AG08396 (cell line): ENCODE measurements around the gene FEM1B.

ENCODE experiments used
- DNase-seq: peaks from one replicate; pipeline ENCODE4 v3.0.0; 2012; ENCODE audit warnings: low spot score, mixed read lengths

FEM1B gene

GRCh38 chr15:68285259-68285980 lies 7.9 kb downstream of the FEM1B start:
- DNase-seq: no peak

DNA sequence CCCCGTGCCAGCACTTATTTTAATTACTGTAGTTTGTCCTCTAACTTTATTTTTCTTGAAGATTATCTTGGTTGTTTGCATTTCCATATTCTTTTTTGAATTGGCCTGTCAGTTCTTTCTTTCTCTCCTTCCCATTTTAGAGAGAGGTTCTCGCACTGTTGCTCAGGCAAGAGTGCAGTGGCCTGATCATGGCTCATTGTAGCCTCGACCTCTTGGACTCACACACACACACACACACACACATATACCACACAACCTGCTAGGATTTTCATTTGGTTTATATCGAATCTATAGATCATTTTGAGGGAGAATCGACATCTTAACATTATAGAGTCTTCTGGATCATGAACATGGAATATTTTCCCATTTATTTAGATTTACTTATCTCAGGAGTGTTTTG lies 8.7 kb downstream of the FEM1B start:
- DNase-seq: no peak

DNA sequence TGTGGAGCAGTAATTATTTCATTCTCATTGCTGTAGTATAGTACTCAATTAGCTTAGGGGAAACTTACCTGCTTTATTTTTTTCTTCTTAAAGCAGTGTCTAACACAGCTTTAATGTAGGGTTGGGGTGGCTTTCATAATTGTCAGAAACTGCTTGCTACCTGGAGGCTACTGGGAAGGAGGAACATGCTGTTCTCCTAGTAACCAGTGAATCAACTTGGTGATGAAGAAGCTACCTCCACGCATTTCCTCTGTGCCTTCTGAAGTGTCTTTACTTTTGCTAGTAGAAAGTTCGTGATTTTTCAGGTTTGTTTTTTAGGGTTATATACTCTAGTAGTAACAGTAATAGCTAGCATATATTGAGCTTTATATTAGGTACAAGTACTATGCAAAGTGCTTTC lies 11.5 kb downstream of the FEM1B start:
- DNase-seq: no peak

- no peak for DNase-seq
These were observed 12.2 kb downstream of the FEM1B start for GRCh38 chr15:68289621-68290352.

DNA sequence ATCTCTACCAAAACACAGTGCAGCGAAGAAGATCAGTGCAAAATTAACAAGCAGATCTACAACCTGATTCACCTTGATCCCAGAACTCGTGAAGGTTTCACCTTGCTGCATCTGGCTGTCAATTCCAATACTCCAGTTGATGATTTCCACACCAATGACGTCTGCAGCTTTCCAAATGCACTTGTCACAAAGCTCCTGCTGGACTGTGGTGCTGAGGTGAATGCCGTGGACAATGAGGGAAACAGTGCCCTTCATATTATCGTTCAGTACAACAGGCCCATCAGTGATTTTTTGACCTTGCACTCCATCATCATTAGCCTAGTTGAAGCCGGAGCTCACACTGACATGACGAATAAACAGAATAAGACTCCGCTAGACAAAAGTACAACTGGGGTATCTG lies 13.2 kb downstream of the FEM1B start:
- no peak for DNase-seq

DNA sequence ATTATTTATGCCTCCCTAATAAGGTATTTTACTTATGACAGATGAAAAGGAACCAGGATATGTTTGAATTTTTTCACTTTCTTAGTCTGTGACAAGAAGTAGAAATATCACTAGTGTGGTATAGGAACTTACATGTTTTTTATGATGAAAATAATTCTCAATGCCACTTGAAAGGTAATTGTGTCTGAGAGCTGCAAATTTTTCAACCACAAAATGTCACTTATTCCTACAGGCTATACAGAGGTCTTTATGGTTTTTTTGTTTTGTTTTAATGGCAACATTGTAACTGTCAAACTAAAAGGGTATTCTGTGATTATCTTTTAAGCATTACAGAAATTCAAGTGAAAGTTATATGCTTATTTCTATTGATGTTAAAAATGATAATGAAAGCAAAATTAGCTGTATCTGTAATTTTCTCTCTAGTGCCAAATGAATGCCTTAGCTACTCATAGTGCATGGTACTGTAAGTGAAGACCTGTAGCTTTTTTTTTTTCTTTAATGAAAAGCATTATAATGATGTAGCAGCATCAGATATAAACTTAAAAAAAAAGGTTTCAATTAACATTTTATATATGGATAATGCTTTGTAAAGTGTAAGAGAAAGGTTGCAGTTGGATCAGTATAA lies 14.7 kb downstream of the FEM1B start:
- DNase-seq: no peak

DNA sequence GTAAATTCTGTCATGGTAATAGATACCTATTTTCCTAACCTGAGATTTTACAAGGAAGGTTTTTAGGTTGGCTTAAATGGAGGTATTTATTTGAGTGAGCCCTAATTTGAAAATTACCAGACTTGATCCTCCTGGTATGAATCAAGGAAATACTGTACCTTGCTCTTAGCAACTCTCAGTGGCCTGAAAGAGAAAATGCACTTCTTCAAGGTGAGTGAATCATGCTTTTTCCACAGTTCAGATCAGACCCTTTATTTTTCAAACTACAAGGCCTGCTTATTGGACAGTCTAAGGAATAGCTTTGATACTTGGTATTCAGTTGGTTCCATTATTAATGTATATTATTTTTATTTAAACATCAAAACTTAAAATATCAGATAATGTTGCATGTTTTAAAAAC lies 15.4 kb downstream of the FEM1B start:
- DNase-seq: no peak

GRCh38 chr15:68295014-68295805 lies 17.7 kb downstream of the FEM1B start:
- no peak for DNase-seq

DNA sequence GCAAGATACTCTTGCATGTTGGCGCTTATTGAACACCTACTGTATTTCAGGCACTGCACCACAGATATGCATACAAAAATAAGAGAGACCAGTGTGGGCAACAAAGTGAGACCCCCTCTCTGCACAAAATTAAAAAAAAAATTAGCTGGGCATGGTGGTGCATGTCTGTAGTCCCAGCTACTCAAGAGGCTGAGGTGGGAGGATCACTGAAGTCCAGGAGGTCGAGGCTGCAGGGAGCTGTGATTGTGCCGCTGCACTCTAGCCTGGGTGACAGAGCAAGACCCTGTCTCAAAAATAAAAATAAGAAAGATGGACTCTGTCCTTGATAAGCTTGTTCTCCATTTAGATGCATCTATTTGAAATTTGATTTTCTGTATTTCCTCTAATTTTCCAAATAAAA lies 20.8 kb downstream of the FEM1B start:
- no peak for DNase-seq

DNA sequence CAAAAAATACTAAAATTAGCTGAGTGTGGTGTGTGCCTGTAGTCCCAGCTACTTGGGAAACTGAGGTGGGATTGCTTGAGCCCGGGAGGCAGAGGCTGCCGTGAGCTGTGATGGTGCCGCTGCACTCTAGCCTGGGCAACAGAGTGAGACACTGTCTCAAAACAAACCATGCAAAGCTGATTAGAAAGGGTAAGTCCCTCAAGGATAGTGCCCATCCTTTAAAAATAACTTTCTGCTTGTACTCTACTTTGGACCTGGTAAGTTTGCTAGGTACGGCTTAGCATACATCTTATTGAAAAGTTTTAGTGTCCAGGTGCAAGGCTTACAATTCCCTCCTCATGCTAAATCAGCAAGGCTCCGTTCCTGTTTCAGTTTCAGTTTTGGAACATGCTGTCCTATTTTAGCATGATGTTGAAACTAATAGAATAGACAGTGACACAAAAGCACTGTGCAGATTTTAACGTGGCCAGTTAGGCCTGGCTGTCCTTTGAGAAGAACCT lies 21.4 kb downstream of the FEM1B start:
- no peak for DNase-seq

DNA sequence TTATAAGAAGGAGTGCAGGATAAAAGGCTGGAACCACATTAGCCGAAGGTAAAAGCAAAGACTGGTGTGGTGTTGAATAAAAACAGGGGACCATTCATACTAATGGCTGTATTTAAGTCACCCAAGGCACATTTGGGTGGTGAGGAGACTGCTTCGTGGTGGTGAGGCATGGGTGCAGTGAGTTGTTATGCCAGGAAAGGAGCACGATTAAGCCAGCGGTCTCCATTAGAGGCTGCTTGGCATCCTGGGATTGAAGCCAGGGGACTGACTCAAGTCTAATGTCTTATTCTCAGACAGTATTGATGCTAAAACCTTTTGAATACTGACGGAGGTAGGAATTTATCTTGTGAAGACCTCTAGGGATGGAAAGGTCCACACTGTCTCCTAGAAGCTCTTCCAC lies 21.9 kb downstream of the FEM1B start:
- DNase-seq: no peak

GRCh38 chr15:68300115-68300940 lies 22.8 kb downstream of the FEM1B start:
- DNase-seq: no peak

GRCh38 chr15:68301301-68301700 lies 23.8 kb downstream of the FEM1B start:
- DNase-seq: no peak

- no peak for DNase-seq
These were observed 25.2 kb downstream of the FEM1B start for GRCh38 chr15:68302729-68303128.

DNA sequence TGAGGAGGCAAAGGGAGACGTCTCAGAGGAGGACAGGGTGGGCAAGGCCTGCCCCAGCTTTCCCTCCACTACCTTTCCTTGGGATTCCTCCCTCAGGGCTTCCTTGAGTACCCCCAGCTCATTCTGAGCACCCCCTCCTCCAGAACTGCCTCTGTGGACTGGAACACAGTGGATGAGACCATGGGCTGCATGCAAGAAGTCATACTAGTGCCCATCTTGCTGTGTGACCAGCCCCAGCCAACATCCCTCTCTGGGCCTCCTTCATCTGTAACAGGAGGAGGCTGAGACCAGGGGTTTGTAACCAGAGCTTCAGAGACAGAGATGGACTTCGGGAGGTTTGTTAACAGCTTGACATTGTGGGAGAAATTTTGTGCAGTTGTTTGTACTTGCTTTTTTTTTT lies 25.6 kb downstream of the FEM1B start:
- DNase-seq: no peak

GRCh38 chr15:68303560-68304436 lies 26.3 kb downstream of the FEM1B start:
- DNase-seq: no peak

- DNase-seq: no peak
These were observed 27.2 kb downstream of the FEM1B start for GRCh38 chr15:68304589-68305337.

DNA sequence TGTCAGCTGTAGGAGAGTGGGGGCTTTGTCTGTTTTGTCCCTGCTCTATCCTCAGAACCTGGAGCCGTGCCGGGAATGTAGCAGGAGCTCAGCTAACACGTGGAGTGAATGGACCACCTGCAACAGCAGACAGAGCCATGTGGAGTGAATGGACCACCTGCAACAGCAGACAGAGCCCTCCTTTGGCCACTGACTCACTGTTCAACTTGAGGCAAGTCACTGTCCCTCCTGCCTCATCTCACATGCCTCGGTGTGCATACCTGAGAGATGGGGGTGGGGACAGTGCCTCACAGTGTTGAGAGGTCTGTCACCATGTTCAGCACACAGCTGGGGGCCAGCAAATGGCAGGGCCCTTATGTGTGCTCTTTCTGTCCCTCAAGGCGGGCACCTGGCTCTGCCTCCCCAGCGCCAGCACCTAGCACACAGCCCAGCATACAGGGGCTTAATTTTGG lies 27.9 kb downstream of the FEM1B start:
- no peak for DNase-seq

GRCh38 chr15:68307131-68307928 lies 29.8 kb downstream of the FEM1B start:
- no peak for DNase-seq
